Gastrocnemius medialis (tissue), 4 donors: ENCODE data around the gene PINK1. TPM values are rescaled to one million over a fixed set of nuclear protein-coding genes. Genes with fewer than 3 reads are reported as not detected.
A peak's percentile ranks its signal among the peaks of the same experiment; 100 is the strongest.
"Not testable (repeated sequence)": the region's sequence is repeated elsewhere in the genome, so short reads cannot be mapped to it uniquely, and the experiment has no call there.

Experiments
- ATAC-seq, 2 donors: fragments of 150-250 bp; one replicate each; pipeline ENCODE4 v1.9.1; 2016
- DNase-seq, 2 donors: peaks; one replicate each; pipeline ENCODE4 v3.0.0-alpha.2; 2019
- H3K27ac ChIP-seq, 4 donors: fragments of 200-600 bp; sonication (generic); 1 replicate in 1 of 4; 2 replicates in 3 of 4; pipeline ENCODE4 v1.5.1; 2016 to 2018; ENCODE audit warnings: mild to moderate bottlenecking in 2 of 4, moderate library complexity in 1 of 4
- H3K27me3 ChIP-seq, 3 donors: fragments of 200-600 bp; sonication (generic) in 2 of 3; 1 replicate in 1 of 3; 2 replicates in 2 of 3; pipeline versions ENCODE4 v1.5.1 to v1.6.0; 2016 to 2019; ENCODE audit warnings: mild to moderate bottlenecking in 1 of 3, moderate library complexity in 1 of 3
- H3K36me3 ChIP-seq, 2 donors: fragments of 200-600 bp; sonication (generic) in 1 of 2; one replicate each; pipeline ENCODE4 v1.5.1; 2017 to 2018
- H3K4me1 ChIP-seq, 2 donors: fragments of 200-600 bp; sonication (generic) in 1 of 2; one replicate each; pipeline ENCODE4 v1.5.1; 2016 to 2017; ENCODE audit warnings: mild to moderate bottlenecking in 2 of 2
- H3K4me3 ChIP-seq, 4 donors: fragments of 200-600 bp; sonication (generic) in 3 of 4; 1 replicate in 1 of 4; 2 replicates in 3 of 4; pipeline ENCODE4 v1.5.1; 2016 to 2019; ENCODE audit warnings: mild to moderate bottlenecking in 2 of 4
- H3K9me3 ChIP-seq, 3 donors: fragments of 200-600 bp; sonication (generic) in 2 of 3; 1 replicate in 1 of 3; 2 replicates in 2 of 3; pipeline ENCODE4 v1.5.1; 2016 to 2019
- POLR2A ChIP-seq, 2 donors: fragments of 450-650 bp; IDR thresholded peaks; one replicate each; pipeline ENCODE4 v1.6.1; 2017; ENCODE audit warnings: antibody characterized with exemption in 2 of 2, mild to moderate bottlenecking in 2 of 2, moderate library complexity in 2 of 2
- in situ Hi-C, 4 donors: fragments of 200-750 bp; cut with MboI; loops; one replicate each; pipeline versions ENCODE4 v1.15.0 to v1.8.0; 2017; ENCODE audit warnings: low sequenced_read_pairs in 4 of 4
- intact Hi-C: fragments of 100-400 bp; cut with DNase I; formaldehyde crosslinking; loops from one replicate; pipeline ENCODE4 v1.15.1; 2023; ENCODE audit warnings: low total_unique reads
- total RNA-seq, 4 donors: library from RNA; depleted of rRNA; stranded (reverse); fragments of >200 nt; gene quantifications; one replicate each; pipeline versions ENCODE4 v1.1.0 to v1.2.3, GENCODE V29; 2016
- TF ChIP-seq, protein P1 (sequence below), 5 experiments: fragments of 450-650 bp in 3 of 5; fragments of 200-600 bp in 2 of 5; sonication (generic) in 2 of 5; IDR thresholded peaks in 4 of 5; conservative IDR thresholded peaks in 1 of 5; 1 replicate in 4 of 5; 2 replicates in 1 of 5; pipeline ENCODE4 v1.5.1; 2016 to 2019; ENCODE audit warnings: antibody characterized with exemption in 5 of 5, mild to moderate bottlenecking in 3 of 5, moderate library complexity in 3 of 5

Gene PINK1
- total RNA-seq, 4 donors from 2014 or later: 376 to 478 (median 414) TPM

DNA sequence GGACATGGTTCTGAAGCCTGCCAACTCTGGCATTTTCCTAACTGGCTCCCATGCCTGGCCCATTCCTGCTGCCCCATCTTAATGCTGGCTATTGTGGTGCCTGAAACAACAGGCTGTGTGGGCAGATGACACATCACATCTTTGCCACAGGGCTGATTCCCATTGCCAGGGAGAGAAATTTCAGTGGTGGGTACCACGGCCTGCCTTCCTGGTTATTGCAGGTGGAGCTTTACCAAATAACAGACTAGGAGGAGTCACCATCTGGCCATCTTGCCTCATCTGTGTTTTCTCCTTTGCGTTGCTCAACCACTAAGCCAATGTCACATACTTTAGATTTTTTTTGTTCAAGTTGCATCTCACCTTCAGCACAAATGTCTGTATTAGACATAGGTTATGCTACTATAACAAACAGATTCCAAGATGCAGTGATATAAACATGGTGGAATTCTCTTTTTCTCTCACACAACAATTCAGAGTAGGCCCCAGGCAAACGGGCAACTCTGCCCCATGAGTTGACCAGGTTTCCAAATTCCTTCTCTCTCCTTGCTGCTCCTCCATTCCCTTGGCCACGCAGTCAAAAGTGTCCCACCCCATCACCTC is 30.3 kb upstream of the PINK1 start:
- Histone ChIP-seq H3K9me3 (no peaks in the 10 kb centered on the region), H3K36me3 (no peaks in the 10 kb centered on the region), H3K4me1 (no peaks in the 10 kb centered on the region), H3K27me3 (no peaks in the 10 kb centered on the region), H3K27ac (no peak overlapping the region), H3K4me3 (no peak overlapping the region)
- TF ChIP-seq, protein P1, sequence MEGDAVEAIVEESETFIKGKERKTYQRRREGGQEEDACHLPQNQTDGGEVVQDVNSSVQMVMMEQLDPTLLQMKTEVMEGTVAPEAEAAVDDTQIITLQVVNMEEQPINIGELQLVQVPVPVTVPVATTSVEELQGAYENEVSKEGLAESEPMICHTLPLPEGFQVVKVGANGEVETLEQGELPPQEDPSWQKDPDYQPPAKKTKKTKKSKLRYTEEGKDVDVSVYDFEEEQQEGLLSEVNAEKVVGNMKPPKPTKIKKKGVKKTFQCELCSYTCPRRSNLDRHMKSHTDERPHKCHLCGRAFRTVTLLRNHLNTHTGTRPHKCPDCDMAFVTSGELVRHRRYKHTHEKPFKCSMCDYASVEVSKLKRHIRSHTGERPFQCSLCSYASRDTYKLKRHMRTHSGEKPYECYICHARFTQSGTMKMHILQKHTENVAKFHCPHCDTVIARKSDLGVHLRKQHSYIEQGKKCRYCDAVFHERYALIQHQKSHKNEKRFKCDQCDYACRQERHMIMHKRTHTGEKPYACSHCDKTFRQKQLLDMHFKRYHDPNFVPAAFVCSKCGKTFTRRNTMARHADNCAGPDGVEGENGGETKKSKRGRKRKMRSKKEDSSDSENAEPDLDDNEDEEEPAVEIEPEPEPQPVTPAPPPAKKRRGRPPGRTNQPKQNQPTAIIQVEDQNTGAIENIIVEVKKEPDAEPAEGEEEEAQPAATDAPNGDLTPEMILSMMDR (IDR thresholded peaks at IDR 0.05 in 4 of 5, conservative IDR thresholded peaks at IDR 0.05 in 1 of 5): no peak
- no peak for TF ChIP-seq POLR2A (IDR thresholded peaks at IDR 0.05)
- DNase-seq: no peak
- in situ Hi-C loops: no loop called here
- no peak for ATAC-seq
- intact Hi-C loops: no loop called here

DNA sequence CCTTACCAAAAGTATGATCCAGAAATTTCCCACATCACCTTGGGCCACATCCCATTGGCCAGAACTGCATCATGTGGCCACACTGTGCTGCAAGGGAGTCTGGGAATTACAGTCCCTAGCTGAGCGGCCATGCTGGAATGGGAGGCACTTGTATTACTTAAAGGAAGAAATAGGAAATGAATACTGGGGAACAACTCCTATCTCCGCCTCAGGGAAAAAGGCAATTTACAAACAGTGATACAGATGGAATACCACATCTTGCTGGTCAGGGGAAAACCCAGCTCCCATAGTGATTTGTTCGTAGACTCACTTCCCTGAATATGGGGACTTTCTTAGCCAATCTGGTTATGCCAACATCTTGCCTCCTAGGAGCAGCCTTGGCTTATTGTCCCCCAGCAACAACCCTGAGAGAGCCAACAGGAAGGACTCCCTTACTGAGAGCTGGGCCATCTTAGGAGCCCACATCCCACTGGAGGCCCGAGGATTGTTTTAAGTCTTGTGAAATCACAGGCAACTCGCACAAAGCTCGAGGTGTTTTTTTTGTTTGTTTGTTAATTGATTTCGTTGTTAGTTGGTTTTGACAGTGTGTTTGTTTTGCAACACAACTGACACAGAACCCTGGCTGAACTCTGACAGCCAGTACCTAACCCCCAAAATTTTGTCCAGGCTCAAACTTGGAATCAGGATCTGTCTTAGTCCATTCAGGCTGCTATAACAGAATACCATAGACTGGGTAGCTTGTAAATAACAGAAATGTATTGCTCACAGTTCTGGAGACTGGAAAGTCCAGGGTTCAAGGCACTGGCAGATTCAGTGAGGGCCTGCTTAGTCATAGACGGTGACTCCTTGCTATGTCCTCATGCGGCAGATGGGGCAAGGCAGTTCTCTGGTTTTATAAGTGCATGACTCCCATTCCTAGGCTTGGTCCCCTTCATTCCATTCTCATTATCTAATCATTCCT is 29.5 kb upstream of the PINK1 start:
- Histone ChIP-seq H3K27me3 (no peaks in the 10 kb centered on the region), H3K27ac (no peak overlapping the region), H3K4me3 (no peak overlapping the region), H3K4me1 (no peaks in the 10 kb centered on the region), H3K36me3 (no peaks in the 10 kb centered on the region), H3K9me3 (no peaks in the 10 kb centered on the region)
- DNase-seq (no peak), ATAC-seq (no peak)
- TF ChIP-seq POLR2A (IDR thresholded peaks at IDR 0.05): no peak
- TF ChIP-seq, protein P1 (IDR thresholded peaks at IDR 0.05 in 4 of 5, conservative IDR thresholded peaks at IDR 0.05 in 1 of 5): no peak
- in situ Hi-C loops (no loop called here), intact Hi-C loops (no loop called here)

DNA sequence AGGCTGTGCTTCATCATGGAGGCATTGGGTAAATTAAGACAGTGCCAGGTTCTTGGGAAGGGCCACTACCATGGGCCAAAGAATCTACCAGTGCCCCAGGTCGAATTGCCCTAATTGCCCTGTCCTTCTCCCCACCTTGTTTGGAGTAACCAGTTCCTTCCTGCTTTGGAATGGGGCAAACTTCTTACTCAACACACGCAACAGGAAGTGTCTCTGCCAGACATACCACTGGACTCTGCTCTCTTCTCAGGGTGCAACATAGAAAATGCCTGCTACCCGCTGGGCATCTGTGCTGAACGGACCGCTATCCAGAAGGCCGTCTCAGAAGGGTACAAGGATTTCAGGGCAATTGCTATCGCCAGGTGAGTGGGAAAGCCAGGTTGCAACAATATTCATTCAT is 28.6 kb upstream of the PINK1 start:
- Histone ChIP-seq H3K4me3 (no peak overlapping the region), H3K9me3 (no peaks in the 10 kb centered on the region), H3K36me3 (no peaks in the 10 kb centered on the region), H3K4me1 (no peaks in the 10 kb centered on the region), H3K27ac (no peak overlapping the region), H3K27me3 (no peaks in the 10 kb centered on the region)
- ATAC-seq (no peak), DNase-seq (no peak)
- TF ChIP-seq, protein P1 (IDR thresholded peaks at IDR 0.05 in 4 of 5, conservative IDR thresholded peaks at IDR 0.05 in 1 of 5): no peak
- no peak for TF ChIP-seq POLR2A (IDR thresholded peaks at IDR 0.05)
- in situ Hi-C loops (no loop called here), intact Hi-C loops (no loop called here)

DNA sequence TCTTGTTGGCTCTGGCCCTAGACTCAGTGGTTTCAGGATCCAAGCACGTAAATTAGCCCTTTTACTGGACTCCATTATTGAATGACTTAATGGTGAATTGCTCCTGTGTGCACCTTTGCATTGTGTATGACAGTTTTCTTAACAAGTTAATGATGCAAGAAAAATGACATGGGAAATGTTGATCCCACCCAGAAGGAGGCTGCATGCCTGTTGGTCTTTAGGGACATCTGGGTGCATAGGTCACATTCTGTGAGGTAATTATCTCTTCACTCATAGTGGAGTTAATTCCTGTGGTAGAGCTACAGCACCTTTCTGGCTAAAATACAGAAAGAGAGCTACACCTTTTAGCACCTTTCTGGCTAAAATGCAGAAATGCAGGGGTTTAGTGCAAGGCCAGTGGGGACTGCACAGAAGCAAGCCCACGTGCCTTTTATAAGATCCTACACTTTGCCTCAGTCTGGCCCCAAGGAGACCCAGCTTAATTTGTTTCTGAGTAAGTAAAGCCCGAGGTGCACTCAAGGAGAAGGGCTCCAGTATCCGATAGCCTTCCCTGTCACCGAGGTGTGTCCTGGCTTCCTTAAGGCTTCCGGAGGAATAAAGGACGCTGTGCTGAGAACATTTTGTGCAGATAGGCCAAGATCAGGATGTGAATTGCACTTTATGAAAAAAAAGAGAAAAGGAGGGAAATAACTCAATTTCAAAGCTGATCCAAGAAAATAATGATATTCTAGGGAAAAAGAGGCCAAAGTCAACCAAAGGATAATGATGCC is 26.3 kb upstream of the PINK1 start:
- H3K27ac ChIP-seq: peak overlapping the region in 2 of 4 donors; percentile 41 to 45
- intact Hi-C loops: not testable (repeated sequence)

DNA sequence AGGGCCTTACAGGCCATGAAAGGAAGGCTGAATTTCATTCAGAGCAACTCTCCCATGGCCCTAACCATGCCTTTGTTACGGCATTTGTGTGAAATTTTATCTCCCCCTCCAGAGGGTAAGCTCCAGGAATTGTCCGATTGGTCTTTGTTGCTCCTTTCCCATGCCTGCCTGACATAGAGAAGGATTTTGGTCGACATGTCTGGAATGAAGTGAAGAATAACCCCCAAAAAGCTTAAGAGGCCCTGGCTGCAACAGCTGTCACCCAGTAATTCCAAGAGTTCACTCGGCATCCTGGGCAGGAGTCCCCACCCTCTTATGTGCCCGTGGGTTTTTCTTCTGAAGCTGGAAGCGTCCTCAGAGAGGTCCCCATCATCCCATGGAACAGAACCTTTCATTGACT is 23.7 kb upstream of the PINK1 start:
- H3K9me3 ChIP-seq: no peaks in the 10 kb centered on the region
- intact Hi-C loops (no loop called here), in situ Hi-C loops (no loop called here)
- no peak for TF ChIP-seq POLR2A (IDR thresholded peaks at IDR 0.05)
- H3K4me1 ChIP-seq: peaks cover 0 to 10% of the 10 kb centered on the region in 2 donors
- DNase-seq (no peak), ATAC-seq (no peak)
- no peaks in the 10 kb centered on the region for H3K27me3 ChIP-seq
- H3K27ac ChIP-seq: no peak overlapping the region
- no peaks in the 10 kb centered on the region for H3K36me3 ChIP-seq
- no peak overlapping the region for H3K4me3 ChIP-seq

More for the DNA sequence above, 26.3 kb upstream of the PINK1 start:
- H3K9me3 ChIP-seq, ATAC-seq, H3K27me3 ChIP-seq, H3K36me3 ChIP-seq, in situ Hi-C loops, H3K4me3 ChIP-seq, DNase-seq, H3K4me1 ChIP-seq: not testable (repeated sequence)
